ENCODE data around the gene GPLD1. TPM values are rescaled to one million over a fixed set of nuclear protein-coding genes. Genes with fewer than 3 reads are reported as not detected.
"Not testable (repeated sequence)": the region's sequence is repeated elsewhere in the genome, so short reads cannot be mapped to it uniquely, and the experiment has no call there.

The GPLD1 gene
- total RNA-seq, 1 donor from 2014 or later, result 6.0 TPM

DNA sequence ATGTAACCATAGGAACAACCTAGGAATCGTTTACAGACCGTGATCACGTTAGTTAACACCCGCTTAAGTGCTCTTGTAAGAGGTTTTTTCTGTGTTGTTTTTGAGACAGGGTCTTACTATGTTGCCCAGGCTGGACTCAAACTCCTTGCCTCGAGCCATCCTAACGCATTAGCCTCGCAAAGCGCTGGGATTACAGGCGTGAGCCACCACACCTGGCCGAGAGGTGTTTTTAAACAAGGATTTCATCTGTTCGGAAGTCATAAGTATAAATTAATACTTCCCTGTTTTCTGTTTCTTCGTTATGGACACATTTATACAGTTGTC is 85.9 kb downstream of the GPLD1 start:
- Mint-ChIP-seq H3K27ac (ENCODE audit: unreplicated experiment) (peak overlapping the region; percentile 44), H3K36me3 (ENCODE audit: low read depth) (peaks cover 6% of the 10 kb centered on the region), H3K9me3 (peaks cover 1% of the 10 kb centered on the region), H3K4me3 (peak overlapping the region; percentile 92), H3K4me1 (peaks cover 30% of the 10 kb centered on the region), H3K27me3 (ENCODE audit: low read depth) (peaks cover 23% of the 10 kb centered on the region)
- TF ChIP-seq, protein P1, sequence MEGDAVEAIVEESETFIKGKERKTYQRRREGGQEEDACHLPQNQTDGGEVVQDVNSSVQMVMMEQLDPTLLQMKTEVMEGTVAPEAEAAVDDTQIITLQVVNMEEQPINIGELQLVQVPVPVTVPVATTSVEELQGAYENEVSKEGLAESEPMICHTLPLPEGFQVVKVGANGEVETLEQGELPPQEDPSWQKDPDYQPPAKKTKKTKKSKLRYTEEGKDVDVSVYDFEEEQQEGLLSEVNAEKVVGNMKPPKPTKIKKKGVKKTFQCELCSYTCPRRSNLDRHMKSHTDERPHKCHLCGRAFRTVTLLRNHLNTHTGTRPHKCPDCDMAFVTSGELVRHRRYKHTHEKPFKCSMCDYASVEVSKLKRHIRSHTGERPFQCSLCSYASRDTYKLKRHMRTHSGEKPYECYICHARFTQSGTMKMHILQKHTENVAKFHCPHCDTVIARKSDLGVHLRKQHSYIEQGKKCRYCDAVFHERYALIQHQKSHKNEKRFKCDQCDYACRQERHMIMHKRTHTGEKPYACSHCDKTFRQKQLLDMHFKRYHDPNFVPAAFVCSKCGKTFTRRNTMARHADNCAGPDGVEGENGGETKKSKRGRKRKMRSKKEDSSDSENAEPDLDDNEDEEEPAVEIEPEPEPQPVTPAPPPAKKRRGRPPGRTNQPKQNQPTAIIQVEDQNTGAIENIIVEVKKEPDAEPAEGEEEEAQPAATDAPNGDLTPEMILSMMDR (conservative IDR thresholded peaks at IDR 0.05), result no peak
- DNase-seq (ENCODE audit: low read depth, low spot score), result no peak

DNA sequence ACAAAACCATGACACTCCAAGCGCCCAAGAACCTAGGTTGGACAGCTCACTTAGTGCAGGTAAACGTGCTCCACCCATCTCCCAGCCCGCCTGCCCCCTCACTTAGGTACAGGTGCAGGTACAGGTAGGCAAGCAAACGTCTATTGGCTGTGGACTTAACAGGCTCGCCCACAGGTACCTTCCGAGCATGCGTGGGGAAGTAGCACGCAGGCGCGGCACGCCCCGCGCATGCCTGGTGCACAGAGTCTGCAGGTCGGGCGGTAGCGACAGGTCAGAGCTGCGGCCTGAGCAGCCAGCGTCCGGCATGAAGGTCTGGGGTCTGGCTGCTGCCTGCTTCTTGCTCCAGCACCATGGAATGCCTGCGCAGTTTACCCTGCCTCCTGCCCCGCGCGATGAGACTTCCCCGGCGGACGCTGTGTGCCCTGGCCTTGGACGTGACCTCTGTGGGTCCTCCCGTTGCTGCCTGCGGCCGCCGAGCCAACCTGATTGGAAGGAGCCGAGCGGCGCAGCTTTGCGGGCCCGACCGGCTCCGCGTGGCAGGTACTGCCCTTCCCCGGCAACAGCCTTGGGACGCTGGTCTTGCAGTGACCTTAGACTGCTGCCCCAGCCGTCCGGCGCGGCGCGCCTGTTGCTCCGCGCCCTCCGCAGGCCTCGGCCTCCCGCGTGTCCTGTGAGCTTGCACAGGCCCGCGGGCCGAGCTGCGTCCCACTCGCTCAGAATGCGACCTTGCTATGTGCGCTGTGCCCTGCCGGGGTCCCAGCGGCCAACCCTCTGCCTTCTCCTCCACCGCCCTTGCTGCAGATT is 86.5 kb downstream of the GPLD1 start, which contains the start of gene MRS2:
TSS of gene MRS2 (plus strand) at position 240 of the 804 bp plus-strand sequence. CDS start at position 351, 111 bp downstream.
- peak; percentile 50 for DNase-seq (ENCODE audit: low read depth, low spot score)
- H3K36me3 Mint-ChIP-seq (ENCODE audit: low read depth), result peaks cover 6% of the 10 kb centered on the region
- H3K27me3 Mint-ChIP-seq (ENCODE audit: low read depth), result peaks cover 24% of the 10 kb centered on the region
- peak within 1 kb of the TSS; percentile 44 for H3K27ac Mint-ChIP-seq (ENCODE audit: unreplicated experiment)
- peak within 1 kb of the TSS; percentile 92 for H3K4me3 Mint-ChIP-seq
- H3K9me3 Mint-ChIP-seq, result peaks cover 2% of the 10 kb centered on the region
- TF ChIP-seq, protein P1 (conservative IDR thresholded peaks at IDR 0.05), result no peak
- H3K4me1 Mint-ChIP-seq, result peaks cover 27% of the 10 kb centered on the region

DNA sequence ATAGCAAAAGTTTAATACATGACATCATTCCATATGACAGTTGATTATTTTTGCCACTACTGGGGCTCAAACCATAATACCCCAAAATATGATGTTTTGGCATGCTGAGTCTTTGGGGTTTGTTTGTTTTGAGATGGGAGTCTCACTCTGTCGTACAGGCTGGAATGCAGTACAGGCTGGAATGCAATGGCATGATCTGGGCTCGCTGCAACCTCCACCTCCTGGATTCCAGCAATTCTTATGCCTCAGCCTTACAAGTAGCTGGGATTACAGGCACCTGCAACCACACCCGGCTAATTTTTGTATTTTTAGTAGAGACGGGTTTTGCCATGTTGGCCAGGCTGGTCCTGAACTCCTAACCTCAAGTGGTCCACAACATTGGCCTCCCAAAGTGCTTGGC is 87.9 kb downstream of the GPLD1 start:
- peaks cover 6% of the 10 kb centered on the region for H3K36me3 Mint-ChIP-seq (ENCODE audit: low read depth)
- peaks cover 29% of the 10 kb centered on the region for H3K27me3 Mint-ChIP-seq (ENCODE audit: low read depth)
- H3K27ac Mint-ChIP-seq (ENCODE audit: unreplicated experiment), result no peak overlapping the region
- H3K4me3 Mint-ChIP-seq, result peak overlapping the region; percentile 92
- peaks cover 9% of the 10 kb centered on the region for H3K9me3 Mint-ChIP-seq
- TF ChIP-seq, protein P1 (conservative IDR thresholded peaks at IDR 0.05), result no peak
- no peak for DNase-seq (ENCODE audit: low read depth, low spot score)
- peaks cover 27% of the 10 kb centered on the region for H3K4me1 Mint-ChIP-seq

DNA sequence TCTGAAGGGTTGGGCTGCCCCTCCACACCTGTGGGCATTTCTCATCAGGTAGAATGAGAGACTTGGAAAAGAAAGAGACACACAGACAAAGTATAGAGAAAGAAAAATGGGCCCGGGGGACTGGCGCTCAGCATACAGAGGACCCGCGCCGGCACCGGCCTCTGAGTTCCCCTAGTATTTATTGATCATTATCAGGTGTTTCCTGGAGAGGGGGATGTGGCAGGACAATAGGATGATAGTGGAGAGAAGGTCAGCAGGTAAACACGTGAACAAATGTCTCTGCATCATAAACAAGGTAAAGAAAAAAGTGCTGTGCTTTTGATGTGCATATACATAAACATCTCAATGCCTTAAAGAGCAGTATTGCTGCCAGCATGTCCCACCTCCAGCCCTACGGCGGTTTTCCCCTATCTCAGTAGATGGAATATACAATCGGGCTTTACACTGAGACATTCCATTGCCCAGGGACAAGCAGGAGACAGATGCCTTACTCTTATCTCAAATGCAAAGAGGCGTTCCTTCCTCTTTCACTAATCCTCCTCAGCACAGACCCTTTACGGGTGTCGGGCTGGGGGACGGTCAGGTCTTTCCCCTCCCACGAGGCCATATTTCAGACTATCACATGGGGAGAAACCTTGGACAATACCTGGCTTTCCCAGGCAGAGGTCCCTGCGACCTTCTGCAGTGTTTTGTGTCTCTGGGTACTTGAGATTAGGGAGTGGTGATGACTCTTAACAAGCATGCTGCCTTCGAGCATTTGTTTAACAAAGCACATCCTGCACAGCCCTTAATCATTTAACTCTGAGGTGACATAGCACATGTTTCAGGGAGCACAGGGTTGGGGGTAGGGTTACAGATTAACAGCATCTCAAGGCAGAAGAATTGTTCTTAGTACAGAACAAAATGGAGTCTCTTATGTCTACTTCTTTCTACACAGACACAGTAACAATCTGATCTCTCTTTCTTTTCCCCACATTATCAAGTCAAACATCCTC is 89.0 kb downstream of the GPLD1 start:
- DNase-seq (ENCODE audit: low read depth, low spot score); H3K27ac Mint-ChIP-seq (ENCODE audit: unreplicated experiment); H3K36me3 Mint-ChIP-seq (ENCODE audit: low read depth): not testable (repeated sequence)
- H3K4me1 Mint-ChIP-seq, result peaks cover 26% of the 10 kb centered on the region
- peaks cover 11% of the 10 kb centered on the region for H3K9me3 Mint-ChIP-seq
- peak overlapping the region; percentile 75 for H3K4me3 Mint-ChIP-seq
- H3K27me3 Mint-ChIP-seq (ENCODE audit: low read depth), result peaks cover 29% of the 10 kb centered on the region

DNA sequence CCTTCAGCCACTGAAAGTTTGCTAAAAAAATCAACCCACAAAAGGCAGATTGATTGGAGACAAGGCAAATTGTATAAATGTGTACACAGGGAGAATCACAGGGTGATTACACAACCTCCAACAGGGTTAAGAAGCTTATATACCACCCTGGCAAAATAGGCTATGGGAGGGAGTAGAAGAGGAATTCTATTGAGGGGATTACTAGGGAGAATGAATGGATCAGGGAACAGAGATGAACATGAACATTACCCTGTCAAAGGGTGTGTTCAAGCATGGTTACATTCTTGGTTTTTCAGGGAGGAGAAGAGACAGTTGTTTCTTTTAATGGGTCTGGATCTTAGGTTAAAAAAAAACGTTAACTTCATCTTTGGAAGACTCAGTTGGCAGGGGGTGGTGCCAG is 91.7 kb downstream of the GPLD1 start:
- Mint-ChIP-seq H3K4me1 (peaks cover 5% of the 10 kb centered on the region), H3K4me3 (no peak overlapping the region), H3K36me3 (ENCODE audit: low read depth) (no peaks in the 10 kb centered on the region), H3K27me3 (ENCODE audit: low read depth) (peaks cover 29% of the 10 kb centered on the region), H3K27ac (ENCODE audit: unreplicated experiment) (no peak overlapping the region), H3K9me3 (peaks cover 11% of the 10 kb centered on the region)
- no peak for DNase-seq (ENCODE audit: low read depth, low spot score)
- TF ChIP-seq, protein P1 (conservative IDR thresholded peaks at IDR 0.05), result no peak
